ENCODE measurements around the gene TEDC1.

Gene TEDC1

DNA sequence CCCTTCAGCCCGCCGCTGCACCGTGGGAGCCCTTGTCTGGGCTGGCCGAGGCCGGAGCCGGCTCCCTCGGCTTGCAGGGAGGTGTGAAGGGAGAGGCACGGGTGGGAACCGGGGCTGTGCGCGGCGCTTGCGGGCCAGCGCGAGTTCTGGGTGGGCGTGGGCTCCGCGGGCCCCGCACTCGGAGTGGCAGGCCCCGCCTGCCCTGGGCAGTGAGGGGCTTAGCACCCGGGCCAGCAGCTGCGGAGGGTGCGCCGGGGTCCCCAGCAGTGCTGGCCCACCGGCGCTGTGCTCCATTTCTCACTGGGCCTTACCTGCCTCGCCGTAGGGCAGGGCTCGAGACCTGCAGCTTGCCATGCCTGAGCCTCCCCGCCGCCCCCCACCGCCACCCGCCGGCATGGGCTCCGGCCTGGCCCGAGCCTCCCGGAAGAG is 56.7 kb downstream of the TEDC1 start:
- Histone ChIP-seq H3K27ac (no peak overlapping the region), H3K36me3 (no peaks in the 10 kb centered on the region), H3K4me1 (ENCODE audit: control insufficient read depth in 1 of 2, insufficient read depth in 1 of 2, low read depth in 1 of 2, low read length in 1 of 2) (no peaks in the 10 kb centered on the region), H3K4me3 (ENCODE audit: low read depth in 1 of 2, low read length in 1 of 2) (no peak overlapping the region), H3K27me3 (no peaks in the 10 kb centered on the region), H3K9me3 (no peaks in the 10 kb centered on the region)
- TF ChIP-seq, protein P1, sequence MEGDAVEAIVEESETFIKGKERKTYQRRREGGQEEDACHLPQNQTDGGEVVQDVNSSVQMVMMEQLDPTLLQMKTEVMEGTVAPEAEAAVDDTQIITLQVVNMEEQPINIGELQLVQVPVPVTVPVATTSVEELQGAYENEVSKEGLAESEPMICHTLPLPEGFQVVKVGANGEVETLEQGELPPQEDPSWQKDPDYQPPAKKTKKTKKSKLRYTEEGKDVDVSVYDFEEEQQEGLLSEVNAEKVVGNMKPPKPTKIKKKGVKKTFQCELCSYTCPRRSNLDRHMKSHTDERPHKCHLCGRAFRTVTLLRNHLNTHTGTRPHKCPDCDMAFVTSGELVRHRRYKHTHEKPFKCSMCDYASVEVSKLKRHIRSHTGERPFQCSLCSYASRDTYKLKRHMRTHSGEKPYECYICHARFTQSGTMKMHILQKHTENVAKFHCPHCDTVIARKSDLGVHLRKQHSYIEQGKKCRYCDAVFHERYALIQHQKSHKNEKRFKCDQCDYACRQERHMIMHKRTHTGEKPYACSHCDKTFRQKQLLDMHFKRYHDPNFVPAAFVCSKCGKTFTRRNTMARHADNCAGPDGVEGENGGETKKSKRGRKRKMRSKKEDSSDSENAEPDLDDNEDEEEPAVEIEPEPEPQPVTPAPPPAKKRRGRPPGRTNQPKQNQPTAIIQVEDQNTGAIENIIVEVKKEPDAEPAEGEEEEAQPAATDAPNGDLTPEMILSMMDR (IDR thresholded peaks at IDR 0.05), result no peak
